Pancreas (tissue), 10 donors: ENCODE results near the gene CACNA1G. TPM values are rescaled to one million over a fixed set of nuclear protein-coding genes. Genes with fewer than 3 reads are reported as not detected.

Source experiments
- ATAC-seq, 4 donors: fragments of 200-7000 bp; cut with Tn5 transposase; one replicate each; pipeline versions ENCODE4 v1.8.0 to v1.9.1; 2020; ENCODE audit warnings: mild to moderate bottlenecking in 4 of 4, moderate library complexity in 4 of 4
- DNase-seq, 6 donors: peaks; one replicate each; pipeline ENCODE4 v3.0.0-alpha.2; 2020
- FAIRE-seq: peaks from 2 replicates; lab custom pipeline; 2012; peaks lifted over from hg19 to GRCh38; lab: Jason Lieb, UNC
- H3K27ac ChIP-seq, 4 donors: fragments of 200-600 bp; sonication (generic); 1 replicate in 3 of 4; 2 replicates in 1 of 4; pipeline versions ENCODE4 v1.5.0 to v1.8.0; 2020
- H3K27me3 ChIP-seq, 4 donors: fragments of 200-600 bp; one replicate each; pipeline ENCODE4 v1.8.0; 2021
- H3K36me3 ChIP-seq, 3 donors: fragments of 200-600 bp; sonication (generic) in 1 of 3; one replicate each; pipeline versions ENCODE4 v1.5.0 to v1.8.0; 2020 to 2021
- H3K4me1 ChIP-seq, 3 donors: fragments of 200-600 bp; one replicate each; pipeline ENCODE4 v1.8.0; 2021
- H3K4me3 ChIP-seq, 4 donors: fragments of 200-600 bp; sonication (generic) in 2 of 4; one replicate each; pipeline versions ENCODE4 v1.5.0 to v1.8.0; 2020 to 2021
- H3K9me3 ChIP-seq, 4 donors: fragments of 200-600 bp; one replicate each; pipeline ENCODE4 v1.8.0; 2021
- WGBS, 2 donors: extraction: QIAGEN DNeasy Blood & Tissue Kit; methylation state at CpG; one replicate each; pipeline ENCODE4 v1.1.7; 2013; 5-methylcytosine and 5-hydroxymethylcytosine counted together
- intact Hi-C, 3 donors: fragments of 100-400 bp; cut with DNase I; formaldehyde crosslinking; loops; one replicate each; pipeline versions ENCODE4 v1.11.1 to v1.14.2; 2022
- polyA plus RNA-seq, 2 donors: library from polyadenylated mRNA; stranded (reverse); fragments of 200-250 nt; gene quantifications; one replicate each; pipeline ENCODE4 v1.2.3, GENCODE V29; 2013
- total RNA-seq, 6 donors: library from RNA; stranded (reverse); fragmentation: NEBNext Ultra II Directional in 4 of 6; extraction: Animal tissue kit (Norgen Biotek cat#: 25700) in 4 of 6; gene quantifications; one replicate each; pipeline versions ENCODE4 v1.2.1 to v1.2.4, GENCODE V29; 2021 to 2023
- TF ChIP-seq, protein P1 (sequence below), 4 donors: fragments of 200-600 bp; sonication (generic) in 3 of 4; IDR thresholded peaks; one replicate each; pipeline versions ENCODE4 v1.5.0 to v1.8.0; 2021; ENCODE audit warnings: antibody characterized with exemption in 4 of 4
- donor health status: healthy with polysubstance abuse.
- donor health status: DM: no; HTN: no; CAD: no; lungs with moderate emphysema.
- donor health status: DM: no; HTN: no; CAD: no.
- donor health status: control.
- donor health status: control.
- donor health status: Bipolar disorder and iron deficiency.
- donor health status: DM: yes; HTN: yes; CAD: no.
- donor health status: DM: no; HTN: no; CAD: no.
- donor health status: DM: no; HTN: no; CAD: no.
- donor health status: DM: yes; HTN: yes; CAD: no.

CACNA1G gene
- total and polyA plus RNA-seq, 8 donors = 0.02 to 0.37 (median 0.09) TPM; not detected in 1

GRCh38 chr17:50666316-50666715 is 105.8 kb downstream of the CACNA1G start:
- Histone ChIP-seq H3K4me1 (peaks cover 0 to 14% (median 5%) of the 10 kb centered on the region in 3 donors), H3K27me3 (no peaks in the 10 kb centered on the region), H3K4me3 (no peak overlapping the region), H3K36me3 (no peaks in the 10 kb centered on the region), H3K27ac (no peak overlapping the region), H3K9me3 (no peaks in the 10 kb centered on the region)
- intact Hi-C loops = no loop called here
- DNase-seq (no peak), ATAC-seq (no peak), FAIRE-seq (no peak)
- TF ChIP-seq, protein P1, sequence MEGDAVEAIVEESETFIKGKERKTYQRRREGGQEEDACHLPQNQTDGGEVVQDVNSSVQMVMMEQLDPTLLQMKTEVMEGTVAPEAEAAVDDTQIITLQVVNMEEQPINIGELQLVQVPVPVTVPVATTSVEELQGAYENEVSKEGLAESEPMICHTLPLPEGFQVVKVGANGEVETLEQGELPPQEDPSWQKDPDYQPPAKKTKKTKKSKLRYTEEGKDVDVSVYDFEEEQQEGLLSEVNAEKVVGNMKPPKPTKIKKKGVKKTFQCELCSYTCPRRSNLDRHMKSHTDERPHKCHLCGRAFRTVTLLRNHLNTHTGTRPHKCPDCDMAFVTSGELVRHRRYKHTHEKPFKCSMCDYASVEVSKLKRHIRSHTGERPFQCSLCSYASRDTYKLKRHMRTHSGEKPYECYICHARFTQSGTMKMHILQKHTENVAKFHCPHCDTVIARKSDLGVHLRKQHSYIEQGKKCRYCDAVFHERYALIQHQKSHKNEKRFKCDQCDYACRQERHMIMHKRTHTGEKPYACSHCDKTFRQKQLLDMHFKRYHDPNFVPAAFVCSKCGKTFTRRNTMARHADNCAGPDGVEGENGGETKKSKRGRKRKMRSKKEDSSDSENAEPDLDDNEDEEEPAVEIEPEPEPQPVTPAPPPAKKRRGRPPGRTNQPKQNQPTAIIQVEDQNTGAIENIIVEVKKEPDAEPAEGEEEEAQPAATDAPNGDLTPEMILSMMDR (IDR thresholded peaks at IDR 0.05) = no peak
- 92 to 95% methylated on average over 8 of the region's 8 CpGs for WGBS, 2 donors

DNA sequence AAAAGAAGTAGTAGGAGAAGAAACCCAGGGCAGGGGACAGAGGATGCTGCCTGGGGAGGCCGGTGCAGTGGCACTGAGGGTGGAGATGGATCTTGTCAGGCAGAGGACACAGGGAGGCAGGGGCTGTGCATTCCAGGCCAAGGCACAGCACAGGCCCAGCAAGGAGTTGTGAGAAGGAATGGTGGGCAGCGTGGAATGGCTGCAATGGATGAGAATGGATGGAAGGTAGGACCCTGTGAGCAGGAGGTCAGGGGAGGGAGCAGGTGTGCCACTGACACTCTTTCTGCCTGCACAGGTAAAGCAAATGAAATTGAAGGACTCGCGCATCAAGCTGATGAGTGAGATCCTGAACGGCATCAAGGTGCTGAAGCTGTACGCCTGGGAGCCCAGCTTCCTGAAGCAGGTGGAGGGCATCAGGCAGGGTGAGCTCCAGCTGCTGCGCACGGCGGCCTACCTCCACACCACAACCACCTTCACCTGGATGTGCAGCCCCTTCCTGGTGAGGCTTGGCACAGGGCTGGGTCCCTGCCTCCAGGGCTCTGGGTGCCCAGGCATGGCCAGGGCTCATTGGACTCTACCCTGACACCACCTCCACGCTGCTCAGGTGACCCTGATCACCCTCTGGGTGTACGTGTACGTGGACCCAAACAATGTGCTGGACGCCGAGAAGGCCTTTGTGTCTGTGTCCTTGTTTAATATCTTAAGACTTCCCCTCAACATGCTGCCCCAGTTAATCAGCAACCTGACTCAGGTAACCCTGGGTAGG is 106.9 kb downstream of the CACNA1G start:
- H3K36me3 ChIP-seq = no peaks in the 10 kb centered on the region

DNA sequence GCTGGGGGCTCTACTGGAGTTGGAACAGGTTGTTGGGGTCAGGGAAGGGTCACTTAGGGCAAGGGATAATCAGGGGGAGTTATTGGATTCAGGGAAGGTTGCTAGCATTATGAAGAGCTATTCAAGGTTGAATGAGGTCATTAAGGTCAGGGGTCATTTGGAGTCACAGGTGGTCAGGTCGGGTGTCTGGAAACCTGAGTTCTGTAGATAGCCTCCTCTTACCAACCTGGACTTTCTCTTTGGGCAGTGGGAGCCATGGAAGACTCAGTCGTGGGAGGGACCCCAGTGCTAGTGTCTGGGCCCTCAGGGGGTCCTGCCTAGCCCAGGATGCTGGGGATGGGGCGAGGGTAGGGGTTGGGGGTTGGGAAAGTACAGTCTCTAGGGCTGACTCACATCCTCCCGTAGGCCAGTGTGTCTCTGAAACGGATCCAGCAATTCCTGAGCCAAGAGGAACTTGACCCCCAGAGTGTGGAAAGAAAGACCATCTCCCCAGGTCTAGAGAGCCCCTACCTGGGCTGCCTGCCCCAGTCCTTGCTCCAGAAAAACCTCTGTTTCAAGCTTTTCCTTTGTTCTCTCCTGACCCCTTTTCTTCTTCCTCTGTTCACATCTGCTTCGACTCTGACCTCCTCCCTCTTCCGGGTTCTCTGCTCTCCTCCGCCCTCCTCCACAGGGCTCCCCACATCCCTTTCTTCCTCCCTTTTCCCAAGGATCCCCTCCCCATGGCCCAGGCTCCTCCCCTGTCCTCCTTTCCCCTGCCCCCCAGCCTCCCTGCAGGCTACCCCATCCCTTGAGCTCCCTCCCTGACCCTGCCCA is 107.7 kb downstream of the CACNA1G start:
- Histone ChIP-seq H3K4me1 (peaks cover 0 to 5% (median 0%) of the 10 kb centered on the region in 3 donors), H3K36me3 (no peaks in the 10 kb centered on the region), H3K4me3 (no peak overlapping the region), H3K27me3 (no peaks in the 10 kb centered on the region), H3K27ac (no peak overlapping the region), H3K9me3 (no peaks in the 10 kb centered on the region)
- ATAC-seq (peak in 1 of 4 donors; percentile 9), FAIRE-seq (no peak), DNase-seq (peak in 2 of 6 donors; percentile 14 to 27)
- 61 to 67% methylated on average over 8 of the region's 8 CpGs for WGBS, 2 donors
- intact Hi-C loops = no loop called here
- TF ChIP-seq, protein P1 (IDR thresholded peaks at IDR 0.05) = no peak

More for the DNA sequence above, 106.9 kb downstream of the CACNA1G start:
- no peak overlapping the region for H3K27ac ChIP-seq
- H3K4me3 ChIP-seq = no peak overlapping the region
- no peaks in the 10 kb centered on the region for H3K9me3 ChIP-seq
- WGBS, 2 donors = 87 to 90% methylated on average over 14 of the region's 14 CpGs
- peaks cover 0 to 5% (median 0%) of the 10 kb centered on the region in 3 donors for H3K4me1 ChIP-seq
- intact Hi-C loops = no loop called here
- TF ChIP-seq, protein P1 (IDR thresholded peaks at IDR 0.05) = no peak
- ATAC-seq (no peak), DNase-seq (peak in 2 of 6 donors; percentile 23 to 53), FAIRE-seq (no peak)
- no peaks in the 10 kb centered on the region for H3K27me3 ChIP-seq

GRCh38 chr17:50668838-50669581 is 108.5 kb downstream of the CACNA1G start:
- Histone ChIP-seq H3K4me3 (no peak overlapping the region), H3K36me3 (no peaks in the 10 kb centered on the region), H3K4me1 (peaks cover 0 to 5% (median 0%) of the 10 kb centered on the region in 3 donors), H3K9me3 (no peaks in the 10 kb centered on the region), H3K27ac (no peak overlapping the region), H3K27me3 (no peaks in the 10 kb centered on the region)
- TF ChIP-seq, protein P1 (IDR thresholded peaks at IDR 0.05) = no peak
- 77 to 82% methylated on average over 9 of the region's 9 CpGs for WGBS, 2 donors
- ATAC-seq (no peak), DNase-seq (peak in 1 of 6 donors; percentile 16), FAIRE-seq (no peak)
- intact Hi-C loops = no loop called here
